D721Med (cell line): Measurements from ENCODE around the gene IL1RAPL1.

Experiments
- DNase-seq: peaks from one replicate; pipeline ENCODE4 v3.0.0; 2011; ENCODE audit warnings: low spot score; ENCODE audit not compliant: insufficient read length
- FAIRE-seq: peaks from 2 replicates; lab custom pipeline; 2011; peaks lifted over from hg19 to GRCh38; lab: Jason Lieb, UNC
- TF ChIP-seq, protein P1 (sequence below): IDR thresholded peaks from 2 replicates; pipeline ENCODE4 v1.5.1; 2012; ENCODE audit warnings: mild to moderate bottlenecking, control low read depth; ENCODE audit not compliant: insufficient read depth; ENCODE audit errors: missing control alignments

Gene IL1RAPL1

GRCh38 chrX:28576117-28576516 lies 11.1 kb upstream of the IL1RAPL1 start:
- TF ChIP-seq, protein P1, sequence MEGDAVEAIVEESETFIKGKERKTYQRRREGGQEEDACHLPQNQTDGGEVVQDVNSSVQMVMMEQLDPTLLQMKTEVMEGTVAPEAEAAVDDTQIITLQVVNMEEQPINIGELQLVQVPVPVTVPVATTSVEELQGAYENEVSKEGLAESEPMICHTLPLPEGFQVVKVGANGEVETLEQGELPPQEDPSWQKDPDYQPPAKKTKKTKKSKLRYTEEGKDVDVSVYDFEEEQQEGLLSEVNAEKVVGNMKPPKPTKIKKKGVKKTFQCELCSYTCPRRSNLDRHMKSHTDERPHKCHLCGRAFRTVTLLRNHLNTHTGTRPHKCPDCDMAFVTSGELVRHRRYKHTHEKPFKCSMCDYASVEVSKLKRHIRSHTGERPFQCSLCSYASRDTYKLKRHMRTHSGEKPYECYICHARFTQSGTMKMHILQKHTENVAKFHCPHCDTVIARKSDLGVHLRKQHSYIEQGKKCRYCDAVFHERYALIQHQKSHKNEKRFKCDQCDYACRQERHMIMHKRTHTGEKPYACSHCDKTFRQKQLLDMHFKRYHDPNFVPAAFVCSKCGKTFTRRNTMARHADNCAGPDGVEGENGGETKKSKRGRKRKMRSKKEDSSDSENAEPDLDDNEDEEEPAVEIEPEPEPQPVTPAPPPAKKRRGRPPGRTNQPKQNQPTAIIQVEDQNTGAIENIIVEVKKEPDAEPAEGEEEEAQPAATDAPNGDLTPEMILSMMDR = no peak
- FAIRE-seq (no peak), DNase-seq (no peak)

DNA sequence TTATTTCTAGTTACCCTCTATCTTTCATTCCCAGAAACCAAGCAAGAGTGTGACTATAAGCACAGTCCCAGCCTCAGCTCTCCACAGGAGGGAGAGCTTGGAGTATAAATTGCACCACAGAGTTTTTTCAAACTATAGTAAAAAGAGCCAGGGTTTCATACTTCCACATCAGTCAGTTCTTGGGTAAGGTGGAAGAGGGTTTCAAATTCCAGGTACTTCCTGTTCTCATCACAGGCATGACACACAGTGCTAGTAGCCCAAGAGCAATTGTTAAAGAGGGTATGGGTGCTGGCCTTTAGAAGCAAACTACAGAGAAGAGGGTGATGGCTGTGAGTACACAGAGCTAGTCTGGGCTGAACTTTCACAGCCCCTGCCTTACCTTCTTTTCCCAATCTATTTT lies 5.7 kb upstream of the IL1RAPL1 start:
- FAIRE-seq = no peak
- DNase-seq = no peak
- TF ChIP-seq, protein P1 = no peak

DNA sequence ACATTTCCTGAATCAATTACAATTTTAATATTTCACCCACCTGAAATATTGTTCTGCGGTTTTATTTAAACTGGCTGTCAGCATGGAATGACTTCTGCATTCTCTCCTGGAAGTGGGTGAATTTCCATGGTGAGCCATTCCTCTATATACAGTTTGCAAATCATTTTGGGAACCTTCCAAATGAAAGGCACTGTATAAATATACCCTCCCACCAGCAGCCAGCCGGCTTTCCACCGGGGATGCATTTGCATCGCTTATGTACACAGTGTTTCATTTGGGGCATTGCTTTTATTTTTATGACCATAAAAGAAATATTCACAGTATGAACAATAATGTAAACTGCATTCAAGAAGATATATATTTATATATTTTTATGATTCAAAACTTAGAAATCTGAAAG lies 4.7 kb upstream of the IL1RAPL1 start:
- TF ChIP-seq, protein P1 = no peak
- no peak for FAIRE-seq
- no peak for DNase-seq

DNA sequence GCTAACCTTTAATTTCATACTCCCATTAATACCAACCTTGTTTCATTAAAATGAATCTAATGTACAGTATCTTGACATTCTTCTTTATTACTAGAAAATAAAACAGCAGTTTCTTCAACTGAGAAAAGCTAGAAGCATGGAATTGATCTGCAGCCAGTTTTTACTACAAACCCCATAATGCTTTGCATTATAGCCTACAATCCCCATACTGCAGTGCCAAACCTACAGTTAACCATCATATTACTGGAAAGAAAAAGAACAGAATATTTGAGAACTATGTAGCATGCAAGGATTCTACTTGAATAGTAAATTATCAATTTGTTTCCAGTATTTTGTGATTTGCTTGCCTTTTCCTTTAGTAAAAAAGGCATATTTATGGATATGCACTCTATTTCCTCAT lies 3.2 kb upstream of the IL1RAPL1 start:
- TF ChIP-seq, protein P1 = no peak
- DNase-seq = no peak
- FAIRE-seq = no peak

GRCh38 chrX:28585767-28586166 lies 1.5 kb upstream of the IL1RAPL1 start:
- DNase-seq (no peak), FAIRE-seq (no peak)
- TF ChIP-seq, protein P1 = no peak

- DNase-seq (no peak), FAIRE-seq (no peak)
- TF ChIP-seq, protein P1 = no peak
These were observed 960 bp upstream of the IL1RAPL1 start for GRCh38 chrX:28586286-28586685.

- DNase-seq (no peak), FAIRE-seq (no peak)
- TF ChIP-seq, protein P1 = no peak
These were observed 1.8 kb downstream of the IL1RAPL1 start for GRCh38 chrX:28589046-28589445.
